Nephron (organoid): ENCODE measurements around the gene ACRBP.
A peak's percentile ranks its signal among the peaks of the same experiment; 100 is the strongest.

ENCODE experiments used
- H3K27ac Mint-ChIP-seq, 3 experiments: 2 replicates each; pipeline ENCODE4 v1.8.0; 2020; ENCODE audit warnings: mixed read lengths in 3 of 3, mild to moderate bottlenecking in 2 of 3, moderate library complexity in 1 of 3
- H3K27me3 Mint-ChIP-seq: 2 replicates; pipeline ENCODE4 v1.8.0; 2021; ENCODE audit warnings: low read depth, mild to moderate bottlenecking, moderate library complexity, mixed read lengths
- H3K36me3 Mint-ChIP-seq: 2 replicates; pipeline ENCODE4 v1.8.0; 2020; ENCODE audit warnings: low read depth, mixed read lengths
- H3K4me1 Mint-ChIP-seq: 2 replicates; pipeline ENCODE4 v1.8.0; 2020; ENCODE audit warnings: mixed read lengths
- H3K4me3 Mint-ChIP-seq, 3 experiments: 2 replicates each; pipeline ENCODE4 v1.8.0; 2020; ENCODE audit warnings: mild to moderate bottlenecking in 3 of 3, mixed read lengths in 3 of 3, moderate library complexity in 2 of 3
- H3K9me3 Mint-ChIP-seq: 2 replicates; pipeline ENCODE4 v1.8.0; 2020; ENCODE audit warnings: mixed read lengths
- TF ChIP-seq, protein P1 (sequence below), 3 experiments: fragments of 200-600 bp; sonication (generic); IDR thresholded peaks; one replicate each; pipeline ENCODE4 v1.5.0; 2021; ENCODE audit warnings: antibody characterized with exemption in 3 of 3; ENCODE audit not compliant: unreplicated experiment in 3 of 3

ACRBP gene

DNA sequence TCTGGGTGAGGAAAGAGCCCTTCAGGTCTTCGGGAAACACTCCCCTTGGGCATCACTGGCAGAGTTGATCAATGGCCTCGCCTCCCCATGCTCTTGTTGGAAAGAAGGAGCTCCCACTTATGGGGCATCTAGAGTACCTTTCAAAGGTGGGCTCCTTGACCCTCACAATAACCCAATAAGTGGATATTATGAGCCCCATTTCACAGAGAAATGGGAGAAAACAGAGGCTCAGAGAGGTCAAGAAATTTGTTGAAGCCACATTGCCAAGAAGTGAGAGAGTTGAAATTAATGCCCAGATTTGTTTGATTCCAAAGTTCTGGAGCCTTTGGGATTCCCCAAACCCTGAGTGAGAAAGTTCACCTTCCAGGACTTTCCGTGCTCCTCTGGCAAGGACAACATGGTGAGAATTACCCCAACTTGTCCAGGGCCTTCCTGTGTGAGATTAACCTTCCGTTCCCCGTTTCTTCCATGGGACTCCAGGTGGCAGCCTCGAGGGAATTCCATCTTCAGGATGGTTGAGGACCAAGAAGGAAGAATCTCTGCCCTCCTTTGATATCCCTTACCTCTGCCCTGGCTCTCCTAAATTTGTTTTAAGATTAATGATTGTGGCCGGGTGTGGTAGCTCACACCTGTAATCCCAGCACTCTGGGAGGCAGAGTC lies 32.6 kb downstream of the ACRBP start:
- H3K4me3 Mint-ChIP-seq = peak overlapping the region in 1 of 3 experiments; percentile 44

DNA sequence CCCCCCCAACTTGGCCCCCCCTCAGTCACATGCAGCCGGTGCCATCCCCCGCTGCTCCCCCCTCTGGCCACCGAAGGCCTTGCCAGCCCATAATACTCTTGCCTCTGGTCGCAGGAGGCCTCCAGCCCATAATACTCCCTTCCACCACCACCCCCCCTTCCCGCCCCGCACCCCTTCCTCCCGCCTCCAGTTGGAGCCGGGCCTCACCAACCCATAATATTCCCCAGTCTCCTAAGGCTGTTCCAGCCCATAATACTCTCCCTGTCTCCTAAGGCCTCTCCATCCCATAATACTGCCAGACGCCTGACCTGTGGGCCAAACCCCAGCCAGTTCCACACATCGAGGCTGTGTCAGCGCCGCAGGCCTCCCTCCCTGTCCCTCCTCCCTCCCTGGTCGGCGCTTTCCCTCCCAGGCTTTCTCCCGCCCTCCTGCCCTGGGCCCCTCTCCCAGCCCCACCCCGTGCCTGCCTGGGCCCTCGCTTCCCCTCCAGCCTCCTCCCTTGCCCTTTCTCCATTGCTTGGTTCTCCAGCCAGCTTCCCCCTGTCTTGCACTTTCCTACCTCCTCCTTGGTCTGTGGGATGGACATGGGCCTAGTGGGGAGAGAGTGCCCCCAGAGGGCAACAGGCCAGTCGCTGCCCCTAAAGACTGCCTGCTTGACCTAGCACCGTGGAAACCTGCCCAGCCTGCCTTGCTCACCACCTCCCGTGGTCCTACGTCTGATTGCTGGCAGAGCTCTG lies 33.3 kb downstream of the ACRBP start:
- H3K4me1 Mint-ChIP-seq = peaks cover 41% of the 10 kb centered on the region

More for the DNA sequence above, 32.6 kb downstream of the ACRBP start:
- Mint-ChIP-seq H3K36me3 (no peaks in the 10 kb centered on the region), H3K27ac (peak overlapping the region; percentile 93 to 99 (median 98)), H3K4me1 (peaks cover 41% of the 10 kb centered on the region), H3K27me3 (no peaks in the 10 kb centered on the region), H3K9me3 (no peaks in the 10 kb centered on the region)
- TF ChIP-seq, protein P1, sequence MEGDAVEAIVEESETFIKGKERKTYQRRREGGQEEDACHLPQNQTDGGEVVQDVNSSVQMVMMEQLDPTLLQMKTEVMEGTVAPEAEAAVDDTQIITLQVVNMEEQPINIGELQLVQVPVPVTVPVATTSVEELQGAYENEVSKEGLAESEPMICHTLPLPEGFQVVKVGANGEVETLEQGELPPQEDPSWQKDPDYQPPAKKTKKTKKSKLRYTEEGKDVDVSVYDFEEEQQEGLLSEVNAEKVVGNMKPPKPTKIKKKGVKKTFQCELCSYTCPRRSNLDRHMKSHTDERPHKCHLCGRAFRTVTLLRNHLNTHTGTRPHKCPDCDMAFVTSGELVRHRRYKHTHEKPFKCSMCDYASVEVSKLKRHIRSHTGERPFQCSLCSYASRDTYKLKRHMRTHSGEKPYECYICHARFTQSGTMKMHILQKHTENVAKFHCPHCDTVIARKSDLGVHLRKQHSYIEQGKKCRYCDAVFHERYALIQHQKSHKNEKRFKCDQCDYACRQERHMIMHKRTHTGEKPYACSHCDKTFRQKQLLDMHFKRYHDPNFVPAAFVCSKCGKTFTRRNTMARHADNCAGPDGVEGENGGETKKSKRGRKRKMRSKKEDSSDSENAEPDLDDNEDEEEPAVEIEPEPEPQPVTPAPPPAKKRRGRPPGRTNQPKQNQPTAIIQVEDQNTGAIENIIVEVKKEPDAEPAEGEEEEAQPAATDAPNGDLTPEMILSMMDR (IDR thresholded peaks at IDR 0.05; ENCODE audit: unreplicated experiment in 3 of 3) = no peak

DNA sequence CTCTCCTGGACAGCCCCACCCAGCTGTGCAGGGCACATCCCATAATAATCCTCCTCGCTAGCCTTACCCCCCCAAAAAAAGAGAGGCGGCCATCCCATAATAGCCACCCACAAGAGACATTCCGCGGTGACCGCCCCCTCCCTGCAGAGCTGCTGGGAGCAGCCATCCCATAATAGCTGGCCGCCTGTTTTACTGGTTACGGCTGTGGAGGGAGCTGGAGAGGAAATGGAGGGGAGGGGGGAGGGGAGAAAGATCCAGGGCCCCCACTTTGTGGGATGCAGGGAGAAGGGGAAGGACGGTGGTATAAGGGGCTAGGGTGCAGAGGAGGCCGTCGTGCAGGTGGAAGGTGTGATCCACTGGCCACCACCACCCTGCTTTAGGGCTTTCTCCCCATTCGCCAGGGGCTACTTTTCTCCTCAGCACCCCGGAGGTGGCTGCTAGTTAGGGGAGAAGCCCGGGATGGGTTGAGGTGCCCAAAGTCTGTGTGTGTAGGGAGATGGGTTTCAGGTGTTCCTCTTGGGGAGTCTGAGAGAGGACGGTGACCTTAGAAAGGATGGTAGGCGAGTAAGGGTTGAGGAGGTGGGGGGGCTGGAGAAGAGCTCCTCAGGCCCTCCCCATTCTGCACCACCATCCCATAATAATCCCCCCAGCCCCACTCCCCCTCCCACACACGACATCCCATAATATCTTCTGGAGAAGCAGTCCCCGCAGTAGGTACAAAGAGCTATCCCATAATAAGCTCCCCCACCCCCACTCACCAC lies 34.0 kb downstream of the ACRBP start:
- H3K9me3 Mint-ChIP-seq = no peaks in the 10 kb centered on the region

More for the DNA sequence above, 33.3 kb downstream of the ACRBP start:
- peak overlapping the region; percentile 93 to 99 (median 98) for H3K27ac Mint-ChIP-seq
- H3K4me3 Mint-ChIP-seq = peak overlapping the region in 2 of 3 experiments; percentile 15 to 44
- no peaks in the 10 kb centered on the region for H3K36me3 Mint-ChIP-seq
- TF ChIP-seq, protein P1 (IDR thresholded peaks at IDR 0.05; ENCODE audit: unreplicated experiment in 3 of 3) = no peak
- no peaks in the 10 kb centered on the region for H3K9me3 Mint-ChIP-seq
- no peaks in the 10 kb centered on the region for H3K27me3 Mint-ChIP-seq

DNA sequence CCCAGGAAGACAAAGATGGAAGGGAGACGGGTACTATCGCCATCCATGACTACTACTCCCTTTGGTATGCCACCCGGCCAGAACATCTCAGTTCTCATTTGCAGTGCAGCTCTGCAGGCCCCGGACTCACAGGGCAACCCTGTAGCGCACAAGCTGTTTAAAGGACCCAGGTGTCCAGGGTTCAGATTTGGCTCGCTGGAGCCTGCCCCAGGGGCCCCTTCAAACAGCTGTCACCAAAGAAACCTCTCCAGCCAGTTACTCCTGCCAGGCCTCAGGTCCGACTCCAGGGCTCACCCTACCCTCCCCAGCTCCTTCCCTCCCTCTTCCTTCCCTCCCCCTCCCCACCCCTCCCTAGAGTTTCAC lies 34.6 kb downstream of the ACRBP start:
- Mint-ChIP-seq H3K4me1 (peaks cover 36% of the 10 kb centered on the region), H3K36me3 (no peaks in the 10 kb centered on the region), H3K9me3 (no peaks in the 10 kb centered on the region), H3K27ac (peak overlapping the region; percentile 93 to 99 (median 98)), H3K27me3 (no peaks in the 10 kb centered on the region), H3K4me3 (peak overlapping the region; percentile 26 to 71 (median 37))
- TF ChIP-seq, protein P1 (IDR thresholded peaks at IDR 0.05; ENCODE audit: unreplicated experiment in 3 of 3) = no peak

More for the DNA sequence above, 34.0 kb downstream of the ACRBP start:
- Mint-ChIP-seq H3K27me3 (no peaks in the 10 kb centered on the region), H3K27ac (peak overlapping the region; percentile 93 to 99 (median 98)), H3K36me3 (no peaks in the 10 kb centered on the region), H3K4me1 (peaks cover 41% of the 10 kb centered on the region), H3K4me3 (peak overlapping the region; percentile 35 to 71 (median 43))
- TF ChIP-seq, protein P1 (IDR thresholded peaks at IDR 0.05; ENCODE audit: unreplicated experiment in 3 of 3) = no peak

DNA sequence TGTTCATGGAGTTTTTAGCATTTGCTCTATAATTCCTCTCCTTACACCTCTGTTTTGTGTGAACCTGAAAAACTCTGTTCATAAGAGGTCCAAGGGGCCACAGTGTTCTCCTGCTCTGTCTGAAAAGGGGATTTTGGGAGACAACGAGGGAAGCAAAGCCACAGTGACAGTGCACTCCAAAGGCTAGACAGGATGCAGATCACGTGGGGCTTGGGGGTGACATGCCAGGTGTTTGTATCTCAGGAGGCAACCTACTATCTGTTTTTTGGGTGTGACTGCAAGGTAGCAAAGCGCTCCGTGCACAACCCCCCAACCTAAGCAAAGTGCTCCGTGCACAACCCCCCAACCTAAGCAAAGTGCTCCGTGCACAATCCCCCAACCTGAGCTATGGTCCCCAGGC lies 35.0 kb downstream of the ACRBP start:
- Mint-ChIP-seq H3K36me3 (no peaks in the 10 kb centered on the region), H3K4me1 (peaks cover 36% of the 10 kb centered on the region), H3K9me3 (no peaks in the 10 kb centered on the region), H3K27me3 (no peaks in the 10 kb centered on the region), H3K27ac (peak overlapping the region; percentile 93 to 99 (median 98)), H3K4me3 (peak overlapping the region; percentile 26 to 71 (median 37))
- TF ChIP-seq, protein P1 (IDR thresholded peaks at IDR 0.05; ENCODE audit: unreplicated experiment in 3 of 3) = no peak
